ENCODE data around the gene SNX8.

The SNX8 gene

DNA sequence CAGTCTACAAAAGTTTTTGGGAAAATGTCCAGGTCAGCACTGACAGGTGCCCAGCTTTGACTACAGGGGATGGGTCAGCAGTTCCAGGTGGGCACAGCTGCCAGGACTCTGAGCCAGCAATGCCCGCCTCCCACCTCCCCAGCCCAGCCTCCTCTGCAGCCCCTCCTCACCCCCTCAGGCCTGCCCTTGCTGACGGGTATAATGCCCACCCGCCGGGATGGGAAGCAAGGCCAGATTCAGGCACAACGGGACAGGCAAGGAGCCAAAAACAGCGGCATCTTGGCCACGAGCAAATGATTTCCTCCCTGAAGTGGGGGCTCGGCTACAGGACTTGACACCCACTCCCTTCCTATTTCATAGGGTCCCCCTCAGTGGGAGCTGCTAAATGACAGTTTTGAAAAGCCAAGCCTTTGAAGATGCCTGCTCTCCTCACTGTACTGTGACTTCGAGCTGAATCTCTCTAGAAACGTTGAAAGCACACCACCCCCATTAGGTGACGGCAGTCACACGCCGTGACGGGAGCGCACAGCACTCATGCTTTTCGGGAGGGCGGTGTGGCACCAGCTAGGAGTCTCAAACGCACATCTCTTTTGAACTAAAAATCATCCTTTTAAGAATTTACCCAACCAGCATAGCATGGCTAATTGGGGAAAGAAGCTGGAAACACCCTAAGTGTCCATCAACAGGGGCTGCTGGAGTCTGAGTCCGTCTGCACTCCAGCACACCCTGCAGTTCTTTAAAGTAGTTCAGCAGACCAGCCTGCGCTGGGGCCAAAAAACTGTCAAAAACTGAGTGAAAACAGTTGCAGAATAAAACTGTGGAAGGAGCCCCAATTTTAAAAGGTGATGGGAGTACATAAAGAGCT, 111.1 kb downstream of the SNX8 start:
- DNase-seq (ENCODE audit: low spot score) = no peak

GRCh38 chr7:2202361-2202761, 111.9 kb downstream of the SNX8 start:
- DNase-seq (ENCODE audit: low spot score) = no peak

All from HuH-7 (cell line).